ENCODE results near the gene WDR54. TPM values are rescaled to one million over a fixed set of nuclear protein-coding genes. Genes with fewer than 3 reads are reported as not detected.
A peak's percentile ranks its signal among the peaks of the same experiment; 100 is the strongest.

WDR54 gene
- total RNA-seq, 1 donor from 2014 or later, result 26.9 TPM

- peaks cover 18% of the 10 kb centered on the region for H3K36me3 ChIP-seq (ENCODE audit: control insufficient read depth, insufficient read depth, low read length)
- H3K27me3 ChIP-seq (ENCODE audit: control insufficient read depth, insufficient read depth, low read length), result no peaks in the 10 kb centered on the region
- FAIRE-seq, result no peak
- no peak for DNase-seq (ENCODE audit: low read depth)
- H3K4me3 ChIP-seq (ENCODE audit: low read depth, low read length), result no peak overlapping the region
- TF ChIP-seq CTCF (IDR thresholded peaks at IDR 0.05; ENCODE audit: insufficient read depth, low read length, severe bottlenecking), result no peak
Measured at GRCh38 chr2:74426181-74426758, 4.7 kb downstream of the WDR54 start.

- no peak for TF ChIP-seq CTCF (IDR thresholded peaks at IDR 0.05; ENCODE audit: insufficient read depth, low read length, severe bottlenecking)
- FAIRE-seq (no peak), DNase-seq (ENCODE audit: low read depth) (peak; percentile 50)
- Histone ChIP-seq H3K4me3 (ENCODE audit: low read depth, low read length) (no peak overlapping the region), H3K36me3 (ENCODE audit: control insufficient read depth, insufficient read depth, low read length) (peaks cover 27% of the 10 kb centered on the region), H3K27me3 (ENCODE audit: control insufficient read depth, insufficient read depth, low read length) (no peaks in the 10 kb centered on the region)
Measured at GRCh38 chr2:74427551-74427950, 6.0 kb downstream of the WDR54 start.

- peak; percentile 40 for FAIRE-seq
- no peak for DNase-seq (ENCODE audit: low read depth)
- H3K4me3 ChIP-seq (ENCODE audit: low read depth, low read length), result no peak overlapping the region
- no peaks in the 10 kb centered on the region for H3K27me3 ChIP-seq (ENCODE audit: control insufficient read depth, insufficient read depth, low read length)
- TF ChIP-seq CTCF (IDR thresholded peaks at IDR 0.05; ENCODE audit: insufficient read depth, low read length, severe bottlenecking), result no peak
- peaks cover 28% of the 10 kb centered on the region for H3K36me3 ChIP-seq (ENCODE audit: control insufficient read depth, insufficient read depth, low read length)
Measured at GRCh38 chr2:74428675-74429074, 7.1 kb downstream of the WDR54 start.

- FAIRE-seq, result no peak
- no peak overlapping the region for H3K4me3 ChIP-seq (ENCODE audit: low read depth, low read length)
- DNase-seq (ENCODE audit: low read depth), result no peak
- peaks cover 28% of the 10 kb centered on the region for H3K36me3 ChIP-seq (ENCODE audit: control insufficient read depth, insufficient read depth, low read length)
- H3K27me3 ChIP-seq (ENCODE audit: control insufficient read depth, insufficient read depth, low read length), result no peaks in the 10 kb centered on the region
- no peak for TF ChIP-seq CTCF (IDR thresholded peaks at IDR 0.05; ENCODE audit: insufficient read depth, low read length, severe bottlenecking)
Measured at GRCh38 chr2:74429487-74430451, 8.2 kb downstream of the WDR54 start.

- Histone ChIP-seq H3K4me3 (ENCODE audit: low read depth, low read length) (no peak overlapping the region), H3K36me3 (ENCODE audit: control insufficient read depth, insufficient read depth, low read length) (peaks cover 28% of the 10 kb centered on the region), H3K27me3 (ENCODE audit: control insufficient read depth, insufficient read depth, low read length) (no peaks in the 10 kb centered on the region)
- no peak for FAIRE-seq
- no peak for DNase-seq (ENCODE audit: low read depth)
- no peak for TF ChIP-seq CTCF (IDR thresholded peaks at IDR 0.05; ENCODE audit: insufficient read depth, low read length, severe bottlenecking)
Measured at GRCh38 chr2:74430502-74430901, 9.0 kb downstream of the WDR54 start.

All from bronchial epithelial cell (primary cell).